Stimulated activated naive CD4-positive, alpha-beta T cell treated with Interleukin-2 at 50 U/mL for 16 hours (primary cell): ENCODE measurements around the gene CLDN6.

Experiments
- DNase-seq: peaks from one replicate; lab custom pipeline; 2025; lab: John Stamatoyannopoulos, UW

CLDN6 gene

DNA sequence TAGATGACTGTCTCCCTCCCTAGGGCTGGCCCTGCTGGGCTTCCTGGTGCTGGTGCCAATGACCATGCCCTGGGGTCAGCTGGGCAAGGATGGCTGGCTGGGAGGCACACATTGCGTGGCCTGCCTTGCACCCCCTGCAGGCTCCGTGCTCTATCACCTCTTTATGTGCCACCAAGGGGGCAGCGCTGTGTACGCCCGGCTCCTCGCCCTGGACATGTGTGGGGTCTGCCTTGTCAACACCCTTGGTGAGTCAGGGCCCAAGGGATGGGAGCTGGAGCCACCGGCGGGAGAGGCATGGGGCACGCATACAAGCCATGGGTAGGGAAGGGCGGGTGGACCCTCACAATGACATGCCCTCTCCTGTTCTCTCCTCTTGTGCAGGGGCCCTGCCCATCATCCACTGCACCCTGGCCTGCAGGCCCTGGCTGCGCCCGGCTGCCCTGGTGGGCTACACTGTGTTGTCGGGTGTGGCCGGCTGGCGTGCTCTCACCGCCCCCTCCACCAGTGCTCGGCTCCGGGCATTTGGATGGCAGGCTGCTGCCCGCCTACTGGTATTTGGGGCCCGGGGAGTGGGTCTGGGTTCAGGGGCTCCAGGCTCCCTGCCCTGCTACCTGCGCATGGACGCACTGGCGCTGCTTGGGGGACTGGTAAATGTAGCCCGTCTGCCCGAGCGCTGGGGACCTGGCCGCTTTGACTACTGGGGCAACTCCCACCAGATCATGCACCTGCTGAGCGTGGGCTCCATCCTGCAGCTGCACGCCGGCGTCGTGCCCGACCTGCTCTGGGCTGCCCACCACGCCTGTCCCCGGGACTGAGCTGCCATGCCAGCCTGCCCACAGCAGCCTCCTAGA is 46.6 kb downstream of the CLDN6 start:
- DNase-seq, result no peak

GRCh38 chr16:2970563-2970962 is 47.4 kb downstream of the CLDN6 start:
- no peak for DNase-seq

DNA sequence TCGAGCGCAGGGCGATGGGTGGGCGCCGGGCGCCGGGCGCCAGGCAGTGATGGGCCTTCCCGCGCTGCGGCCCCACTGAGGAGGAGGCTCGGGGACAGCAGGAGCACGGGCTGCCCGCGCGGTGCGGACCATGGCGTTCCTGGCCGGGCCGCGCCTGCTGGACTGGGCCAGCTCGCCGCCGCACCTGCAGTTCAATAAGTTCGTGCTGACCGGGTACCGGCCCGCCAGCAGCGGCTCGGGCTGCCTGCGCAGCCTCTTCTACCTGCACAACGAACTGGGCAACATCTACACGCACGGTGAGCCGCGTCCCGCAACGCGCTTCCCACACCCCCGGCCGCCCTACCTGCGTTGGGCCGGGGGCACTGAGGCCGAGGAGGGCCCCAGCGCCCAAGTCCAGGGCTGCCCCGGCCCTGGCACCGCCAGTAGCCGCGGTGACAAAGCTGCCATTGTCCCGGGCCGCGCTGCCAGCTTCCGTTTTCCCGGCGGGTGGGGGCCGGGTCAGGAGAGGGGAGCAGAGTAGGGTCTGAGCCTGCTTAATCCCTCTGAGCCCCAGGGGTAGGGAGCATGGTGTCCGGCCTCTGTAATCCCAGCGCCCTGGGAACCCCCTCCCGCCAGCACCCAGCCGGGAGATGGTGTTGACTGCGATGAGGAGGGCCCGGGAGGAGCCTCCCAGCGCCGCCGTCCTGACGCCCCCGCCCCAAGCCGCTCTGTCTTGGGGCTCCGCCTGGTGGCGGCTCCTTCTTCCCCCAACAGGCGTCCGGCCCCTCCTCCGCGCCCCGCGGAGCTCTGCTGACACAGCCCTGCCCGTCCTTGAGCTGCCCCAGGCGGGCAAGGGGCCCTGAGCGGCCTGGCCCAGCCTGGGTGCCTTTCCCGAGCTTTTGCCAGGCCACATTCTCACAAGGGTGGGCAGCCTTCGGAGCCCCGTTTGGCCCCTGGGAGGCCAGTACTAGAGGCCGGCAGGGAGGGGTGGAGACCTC is 48.1 kb downstream of the CLDN6 start:
- DNase-seq, result peak; percentile 71

- DNase-seq, result peak; percentile 66
These were observed 49.0 kb downstream of the CLDN6 start, which contains the start of gene PAQR4 for GRCh38 chr16:2968738-2969544. Gene PAQR4 (plus strand): TSS chr16:2969348. CDS start chr16:2969675, 327 bp downstream.

DNA sequence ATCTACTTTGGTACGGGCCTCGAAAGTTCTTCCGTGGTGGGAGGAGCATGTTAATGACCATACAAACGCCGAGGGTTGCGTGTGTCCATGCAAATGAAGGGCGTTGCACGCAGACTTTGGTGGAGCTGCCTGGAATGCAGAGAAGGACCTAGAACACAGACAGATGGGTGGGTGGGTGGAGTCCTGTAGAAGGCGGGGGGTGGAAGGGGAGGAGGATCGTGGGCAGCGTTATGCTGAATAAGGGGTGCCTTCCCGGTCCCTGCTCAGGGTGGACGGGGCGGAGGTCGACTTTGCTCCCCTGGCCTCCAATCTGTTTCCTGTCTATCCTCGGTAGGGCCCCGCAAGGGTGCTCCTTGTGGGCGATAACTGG is 49.6 kb downstream of the CLDN6 start:
- DNase-seq, result no peak

DNA sequence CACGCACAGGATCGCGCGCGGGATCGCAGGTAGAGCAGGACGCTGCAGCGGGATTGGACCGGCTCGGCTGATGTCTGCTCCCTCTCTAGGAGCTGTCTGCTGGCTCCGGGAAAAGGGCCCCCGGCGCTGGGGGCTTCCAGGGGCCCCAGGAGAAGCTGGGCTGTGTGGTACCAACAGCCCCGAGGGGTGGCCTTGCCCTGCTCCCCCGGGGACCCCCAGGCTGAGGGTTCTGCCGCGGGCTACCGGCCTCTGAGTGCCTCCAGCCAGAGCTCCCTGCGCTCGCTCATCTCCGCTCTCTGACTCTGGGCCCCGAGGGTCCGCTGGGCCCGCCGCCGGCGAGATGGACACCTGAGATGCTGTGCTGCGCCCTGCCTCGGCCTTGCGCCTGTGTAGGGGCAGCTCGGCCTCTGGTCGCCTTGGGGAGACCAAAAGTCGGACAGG is 50.2 kb downstream of the CLDN6 start:
- no peak for DNase-seq

DNA sequence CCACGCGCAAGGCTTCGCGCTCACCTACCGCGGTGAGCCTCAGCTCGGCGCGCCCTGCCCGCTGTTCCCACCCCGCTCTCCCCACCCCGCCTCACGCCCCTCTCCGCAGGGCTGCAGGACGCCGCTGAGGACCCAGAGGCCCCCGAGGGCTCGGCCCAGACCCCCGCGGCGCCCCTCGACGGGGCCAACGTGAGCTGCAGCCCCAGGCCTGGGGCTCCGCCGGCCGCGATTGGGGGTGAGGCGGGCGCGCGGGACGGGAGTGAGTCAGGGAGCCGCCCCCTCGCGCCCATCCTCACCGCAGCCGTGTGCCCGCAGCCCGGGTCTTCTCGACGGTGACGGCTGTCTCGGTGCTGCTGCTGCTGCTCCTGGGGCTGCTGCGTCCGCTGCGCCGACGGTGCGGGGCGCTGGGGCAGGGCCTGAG is 50.8 kb downstream of the CLDN6 start:
- no peak for DNase-seq

DNA sequence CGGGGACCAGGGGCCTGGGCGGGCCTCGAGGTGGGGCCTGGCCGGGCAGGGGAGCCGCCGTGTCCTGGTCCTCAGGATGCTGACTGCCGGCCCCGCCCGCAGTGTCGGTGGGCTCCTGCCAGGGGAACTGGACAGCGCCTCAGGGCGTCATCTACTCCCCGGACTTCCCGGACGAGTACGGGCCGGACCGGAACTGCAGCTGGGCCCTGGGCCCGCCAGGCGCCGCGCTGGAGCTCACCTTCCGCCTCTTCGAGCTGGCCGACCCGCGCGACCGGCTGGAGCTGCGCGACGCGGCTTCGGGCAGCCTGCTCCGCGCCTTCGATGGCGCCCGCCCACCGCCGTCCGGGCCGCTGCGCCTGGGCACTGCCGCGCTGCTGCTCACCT is 51.2 kb downstream of the CLDN6 start:
- no peak for DNase-seq

- no peak for DNase-seq
These were observed 51.8 kb downstream of the CLDN6 start for GRCh38 chr16:2966043-2966807.
